Retinal pigment epithelial cell (primary cell): ENCODE data around the gene C1orf35.
A peak's percentile ranks its signal among the peaks of the same experiment; 100 is the strongest.

Experiments
- DNase-seq: peaks from one replicate; pipeline ENCODE4 v3.0.0-alpha.2; 2010; ENCODE audit warnings: low read depth
- H3K4me3 ChIP-seq: 2 replicates; pipeline ENCODE4 v1.5.1; 2011; ENCODE audit warnings: mild to moderate bottlenecking, low read length, control low read depth, moderate library complexity
- TF ChIP-seq, protein P1 (sequence below): conservative IDR thresholded peaks from 2 replicates; pipeline ENCODE4 v1.5.1; 2011; ENCODE audit warnings: low read depth, low read length, control low read depth, inconsistent platforms

The C1orf35 gene

DNA sequence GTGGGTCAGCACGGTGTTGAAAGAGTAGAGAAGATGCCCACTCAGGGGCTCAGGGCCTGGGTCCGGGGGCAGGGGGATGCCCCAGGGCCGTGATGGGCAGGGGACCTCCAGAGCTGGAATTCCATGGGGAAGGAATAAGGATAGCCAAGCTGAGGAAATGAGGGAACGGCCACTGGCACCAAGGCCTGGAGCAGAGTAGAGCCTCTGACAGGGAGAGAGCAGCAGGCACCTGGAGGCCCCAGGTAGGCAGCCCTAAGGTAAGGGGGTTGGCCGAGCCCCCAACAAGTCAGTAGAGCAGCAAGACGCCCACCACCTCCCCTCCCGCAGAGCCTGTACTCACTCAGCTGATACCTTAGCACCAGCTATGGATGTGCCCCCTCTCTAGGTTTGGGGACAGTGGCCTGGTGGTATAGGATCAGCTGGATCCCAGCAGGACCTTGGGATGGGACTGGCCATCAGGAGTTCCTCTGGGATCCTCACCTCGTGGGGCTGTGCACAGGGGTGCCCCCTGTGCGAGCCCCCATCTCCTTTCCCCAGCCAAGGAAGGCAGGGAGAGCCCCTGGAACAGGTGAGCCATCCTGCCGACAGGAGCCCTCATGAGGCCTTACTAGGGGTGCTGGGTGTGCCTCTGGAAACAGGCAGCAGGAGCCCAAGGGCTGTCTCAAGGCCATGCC is 41.6 kb downstream of the C1orf35 start:
- H3K4me3 ChIP-seq = no peak overlapping the region
- TF ChIP-seq, protein P1, sequence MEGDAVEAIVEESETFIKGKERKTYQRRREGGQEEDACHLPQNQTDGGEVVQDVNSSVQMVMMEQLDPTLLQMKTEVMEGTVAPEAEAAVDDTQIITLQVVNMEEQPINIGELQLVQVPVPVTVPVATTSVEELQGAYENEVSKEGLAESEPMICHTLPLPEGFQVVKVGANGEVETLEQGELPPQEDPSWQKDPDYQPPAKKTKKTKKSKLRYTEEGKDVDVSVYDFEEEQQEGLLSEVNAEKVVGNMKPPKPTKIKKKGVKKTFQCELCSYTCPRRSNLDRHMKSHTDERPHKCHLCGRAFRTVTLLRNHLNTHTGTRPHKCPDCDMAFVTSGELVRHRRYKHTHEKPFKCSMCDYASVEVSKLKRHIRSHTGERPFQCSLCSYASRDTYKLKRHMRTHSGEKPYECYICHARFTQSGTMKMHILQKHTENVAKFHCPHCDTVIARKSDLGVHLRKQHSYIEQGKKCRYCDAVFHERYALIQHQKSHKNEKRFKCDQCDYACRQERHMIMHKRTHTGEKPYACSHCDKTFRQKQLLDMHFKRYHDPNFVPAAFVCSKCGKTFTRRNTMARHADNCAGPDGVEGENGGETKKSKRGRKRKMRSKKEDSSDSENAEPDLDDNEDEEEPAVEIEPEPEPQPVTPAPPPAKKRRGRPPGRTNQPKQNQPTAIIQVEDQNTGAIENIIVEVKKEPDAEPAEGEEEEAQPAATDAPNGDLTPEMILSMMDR = no peak
- DNase-seq = no peak

DNA sequence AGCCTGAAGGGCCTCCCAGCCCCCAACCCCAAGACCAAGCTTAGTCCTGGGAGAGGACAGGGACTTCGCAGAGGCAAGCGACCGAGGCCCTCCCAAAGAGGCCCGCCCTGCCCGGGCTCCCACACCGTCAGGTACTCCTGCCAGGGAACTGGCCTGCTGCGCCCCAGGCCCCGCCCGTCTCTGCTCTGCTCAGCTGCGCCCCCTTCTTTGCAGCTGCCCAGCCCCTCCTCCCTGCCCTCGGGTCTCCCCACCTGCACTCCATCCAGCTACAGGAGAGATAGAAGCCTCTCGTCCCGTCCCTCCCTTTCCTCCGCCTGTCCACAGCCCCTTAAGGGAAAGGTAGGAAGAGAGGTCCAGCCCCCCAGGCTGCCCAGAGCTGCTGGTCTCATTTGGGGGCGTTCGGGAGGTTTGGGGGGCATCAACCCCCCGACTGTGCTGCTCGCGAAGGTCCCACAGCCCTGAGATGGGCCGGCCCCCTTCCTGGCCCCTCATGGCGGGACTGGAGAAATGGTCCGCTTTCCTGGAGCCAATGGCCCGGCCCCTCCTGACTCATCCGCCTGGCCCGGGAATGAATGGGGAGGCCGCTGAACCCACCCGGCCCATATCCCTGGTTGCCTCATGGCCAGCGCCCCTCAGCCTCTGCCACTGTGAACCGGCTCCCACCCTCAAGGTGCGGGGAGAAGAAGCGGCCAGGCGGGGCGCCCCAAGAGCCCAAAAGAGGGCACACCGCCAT is 42.5 kb downstream of the C1orf35 start:
- no peak for DNase-seq
- peak overlapping the region; percentile 4 for H3K4me3 ChIP-seq
- TF ChIP-seq, protein P1 = no peak

DNA sequence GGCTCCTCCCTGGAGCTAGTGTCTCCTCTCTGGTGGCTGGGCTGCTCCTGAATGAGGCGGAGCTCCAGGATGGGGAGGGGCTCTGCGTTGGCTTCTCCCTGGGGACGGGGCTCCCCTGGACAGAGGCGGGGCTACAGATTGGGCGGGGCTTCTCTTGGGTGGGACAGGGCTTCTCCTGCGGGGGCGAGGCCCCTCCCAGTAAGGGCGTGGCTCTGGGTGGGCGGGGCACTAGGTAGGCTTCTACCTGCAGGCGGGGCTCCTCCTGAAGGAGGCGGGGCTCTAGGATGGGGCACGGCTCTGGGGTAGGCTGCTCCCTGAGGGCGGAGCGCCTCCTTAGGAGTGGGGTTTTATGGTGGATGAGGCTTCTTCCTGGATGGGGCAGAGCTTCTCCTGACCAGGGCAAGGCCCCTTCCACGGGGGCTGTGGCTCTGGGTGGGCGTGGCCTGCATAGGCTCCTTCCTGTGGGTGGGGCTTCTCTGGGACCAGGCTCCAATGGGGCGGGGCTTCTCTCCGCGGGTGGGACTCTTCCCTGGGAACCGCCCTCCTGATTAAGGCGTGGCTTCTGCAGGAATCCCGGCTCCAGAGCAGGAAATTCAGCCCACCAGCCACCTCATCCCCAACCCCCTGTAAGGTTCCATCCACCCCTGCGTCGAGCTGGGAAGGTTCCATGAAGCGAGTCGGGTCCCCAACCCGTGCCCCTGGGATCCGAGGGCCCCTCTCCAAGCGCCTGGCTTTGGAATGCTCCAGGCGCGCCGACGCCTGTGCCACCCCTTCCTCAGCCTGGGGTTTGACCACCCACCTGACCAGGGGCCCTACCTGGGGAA is 43.3 kb downstream of the C1orf35 start:
- DNase-seq = no peak
- H3K4me3 ChIP-seq = peak overlapping the region; percentile 4

DNA sequence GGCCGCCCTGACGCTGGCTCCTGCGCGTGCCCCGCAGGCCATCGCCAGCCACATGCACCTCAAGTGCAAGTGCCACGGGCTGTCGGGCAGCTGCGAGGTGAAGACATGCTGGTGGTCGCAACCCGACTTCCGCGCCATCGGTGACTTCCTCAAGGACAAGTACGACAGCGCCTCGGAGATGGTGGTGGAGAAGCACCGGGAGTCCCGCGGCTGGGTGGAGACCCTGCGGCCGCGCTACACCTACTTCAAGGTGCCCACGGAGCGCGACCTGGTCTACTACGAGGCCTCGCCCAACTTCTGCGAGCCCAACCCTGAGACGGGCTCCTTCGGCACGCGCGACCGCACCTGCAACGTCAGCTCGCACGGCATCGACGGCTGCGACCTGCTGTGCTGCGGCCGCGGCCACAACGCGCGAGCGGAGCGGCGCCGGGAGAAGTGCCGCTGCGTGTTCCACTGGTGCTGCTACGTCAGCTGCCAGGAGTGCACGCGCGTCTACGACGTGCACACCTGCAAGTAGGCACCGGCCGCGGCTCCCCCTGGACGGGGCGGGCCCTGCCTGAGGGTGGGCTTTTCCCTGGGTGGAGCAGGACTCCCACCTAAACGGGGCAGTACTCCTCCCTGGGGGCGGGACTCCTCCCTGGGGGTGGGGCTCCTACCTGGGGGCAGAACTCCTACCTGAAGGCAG is 44.0 kb downstream of the C1orf35 start:
- no peak overlapping the region for H3K4me3 ChIP-seq
- no peak for DNase-seq
- TF ChIP-seq, protein P1 = no peak

More for the DNA sequence above, 43.3 kb downstream of the C1orf35 start:
- TF ChIP-seq, protein P1 = no peak

DNA sequence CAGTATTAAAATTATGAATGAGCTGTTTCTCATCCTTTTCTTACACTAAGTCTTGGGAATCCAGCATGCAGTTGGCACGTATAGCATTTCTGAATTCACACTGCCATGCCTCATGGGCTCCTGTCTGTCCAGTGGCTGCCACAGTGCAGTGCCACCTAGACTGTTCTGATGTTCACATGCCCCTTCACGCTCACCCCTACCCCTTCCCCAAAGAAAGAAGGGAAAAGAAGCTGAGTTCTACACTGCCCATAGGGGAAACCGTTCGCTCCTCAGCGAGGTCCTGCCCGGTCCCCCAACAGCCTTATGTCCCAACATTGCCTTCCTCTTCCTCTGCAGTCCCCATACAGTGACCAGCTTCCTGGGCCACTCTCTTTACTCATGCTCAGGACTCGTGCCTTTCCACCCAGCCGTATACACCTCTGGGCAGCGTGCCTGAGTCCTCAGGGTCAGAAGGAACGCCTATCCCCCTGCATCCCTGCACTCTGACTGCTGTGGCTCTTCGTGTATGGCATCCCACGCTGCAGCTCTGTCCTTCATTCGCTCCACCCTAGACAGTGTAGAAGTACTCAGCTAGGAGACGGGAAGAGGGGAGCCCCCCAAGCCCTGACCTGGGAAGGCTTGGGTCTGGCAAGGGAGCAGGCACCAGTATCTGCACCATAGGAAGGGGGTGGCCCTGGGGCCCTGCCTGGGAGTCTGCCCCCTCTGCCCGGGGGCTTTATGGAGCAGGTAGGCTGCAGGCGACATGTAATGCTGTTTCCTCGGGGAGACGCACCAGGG is 44.8 kb downstream of the C1orf35 start:
- no peak overlapping the region for H3K4me3 ChIP-seq
- TF ChIP-seq, protein P1 = no peak
- DNase-seq = no peak
